HG03175 (cell line): ENCODE results near the gene ALPP.
"Not testable (repeated sequence)": the region's sequence is repeated elsewhere in the genome, so short reads cannot be mapped to it uniquely, and the experiment has no call there.

ENCODE experiments used
- ATAC-seq: cut with Tn5 transposase; IDR thresholded peaks from one replicate; pipeline ENCODE4 v1.9.1; 2021; ENCODE audit warnings: mild to moderate bottlenecking, moderate library complexity; ENCODE audit not compliant: unreplicated experiment

Gene ALPP

GRCh38 chr2:232378735-232379151 lies at the start of gene ALPP:
Gene ALPP (plus strand): TSS chr2:232378751. CDS start chr2:232378803, 52 bp downstream.
- ATAC-seq: not testable (repeated sequence)

DNA sequence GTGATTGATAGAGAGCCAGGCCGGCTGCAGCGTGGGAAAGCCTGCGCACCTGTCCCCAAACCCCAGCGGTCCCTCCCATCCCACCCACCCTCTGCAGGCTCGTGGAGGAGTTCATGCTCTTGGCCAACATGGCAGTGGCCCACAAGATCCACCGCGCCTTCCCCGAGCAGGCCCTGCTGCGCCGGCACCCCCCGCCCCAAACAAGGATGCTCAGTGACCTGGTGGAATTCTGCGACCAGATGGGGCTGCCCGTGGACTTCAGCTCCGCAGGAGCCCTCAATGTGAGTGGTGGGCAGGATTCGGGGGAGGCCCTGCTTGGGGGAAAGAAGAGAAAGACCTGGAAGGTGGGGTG lies 48.9 kb upstream of the ALPP start:
- ATAC-seq: no peak

- no peak for ATAC-seq
These were observed 48.2 kb upstream of the ALPP start for GRCh38 chr2:232330068-232330999.

GRCh38 chr2:232331061-232331460 lies 47.5 kb upstream of the ALPP start:
- ATAC-seq: not testable (repeated sequence)

GRCh38 chr2:232331641-232332040 lies 46.9 kb upstream of the ALPP start:
- not testable (repeated sequence) for ATAC-seq

DNA sequence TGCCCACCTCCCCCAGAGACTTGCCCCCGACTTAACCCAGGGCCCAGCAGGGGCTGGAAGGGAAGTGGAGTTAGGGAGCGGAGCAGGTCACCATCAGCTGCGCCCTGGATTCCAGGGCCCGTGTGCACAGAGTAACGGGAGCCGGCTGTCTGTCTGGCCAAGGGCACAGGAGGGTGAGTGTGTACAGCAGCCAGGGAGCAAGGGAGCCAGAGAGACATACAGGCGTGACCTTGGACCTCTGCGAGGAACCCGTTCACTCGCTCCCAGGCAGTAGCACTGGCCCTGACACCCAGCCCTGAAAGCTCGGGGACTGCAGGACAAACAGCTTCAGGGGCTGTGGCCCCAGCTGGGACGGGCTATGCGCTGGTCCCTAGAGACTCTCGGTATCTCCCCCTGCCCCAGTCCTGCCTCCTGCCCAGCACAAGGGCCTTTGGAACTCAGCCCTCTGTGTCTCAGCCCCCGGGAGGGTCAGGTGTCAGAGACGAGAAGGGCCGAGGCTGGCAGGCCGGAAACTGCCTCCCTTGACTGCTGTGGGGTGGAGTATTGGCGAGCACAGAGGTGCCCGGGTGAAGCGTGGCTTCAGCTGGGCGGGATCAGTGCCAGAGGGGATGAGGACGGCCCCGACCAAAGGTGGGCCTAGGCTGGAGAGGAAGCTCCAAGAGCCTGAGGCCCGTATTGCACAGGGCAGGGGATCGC lies 46.2 kb upstream of the ALPP start:
- not testable (repeated sequence) for ATAC-seq

DNA sequence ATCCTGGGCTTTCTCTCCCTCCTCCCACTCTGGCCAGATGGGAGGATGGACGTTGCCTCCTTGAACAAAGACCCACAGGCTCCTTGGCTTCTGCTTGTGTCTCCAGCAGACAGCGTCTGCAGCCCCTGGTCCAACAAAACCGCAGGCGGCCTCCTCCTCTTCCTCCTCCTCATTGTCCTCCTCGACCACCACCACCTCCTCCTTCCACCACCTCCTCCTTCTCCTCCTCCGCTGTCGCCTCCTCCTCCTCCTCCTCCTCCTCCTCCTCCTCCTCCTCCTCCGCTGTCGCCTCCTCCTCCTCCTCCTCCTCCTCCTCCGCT lies 45.7 kb upstream of the ALPP start:
- ATAC-seq: no peak

- no peak for ATAC-seq
These were observed 45.0 kb upstream of the ALPP start for GRCh38 chr2:232333361-232334135.

DNA sequence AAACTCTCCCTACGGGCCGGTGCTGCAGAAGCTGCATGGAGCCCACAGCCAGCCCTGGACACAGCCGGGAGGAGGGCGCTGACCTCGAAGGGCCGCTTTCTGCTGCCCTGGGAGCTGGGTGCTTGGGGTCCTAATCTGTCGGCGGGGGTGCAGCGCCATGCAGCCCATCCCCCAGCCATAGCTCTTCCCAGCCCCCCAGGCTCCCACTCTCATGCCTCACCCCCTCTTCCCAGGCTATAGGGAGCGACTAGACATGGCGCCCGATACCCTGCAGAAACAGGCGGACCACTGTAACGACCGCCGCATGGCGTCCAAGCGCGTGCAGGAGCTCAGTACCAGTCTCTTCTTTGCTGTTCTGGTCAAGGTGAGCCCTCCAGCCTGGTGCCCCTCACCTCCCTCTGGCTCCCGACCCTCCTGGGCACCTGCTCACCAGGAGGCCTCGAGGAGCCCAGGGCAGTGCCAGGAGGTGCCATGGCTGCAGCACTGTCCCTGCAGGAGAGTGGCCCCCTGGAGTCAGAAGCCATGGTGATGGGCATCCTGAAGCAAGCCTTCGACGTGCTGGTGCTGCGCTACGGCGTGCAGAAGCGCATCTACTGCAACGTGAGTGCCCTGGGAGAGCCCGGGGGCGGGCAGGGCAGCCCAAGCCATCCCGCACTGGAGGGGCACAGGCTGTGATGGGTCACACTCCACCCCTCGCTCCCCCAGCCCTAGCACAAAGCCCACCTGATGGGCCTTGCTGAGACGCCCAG lies 44.2 kb upstream of the ALPP start:
- ATAC-seq: not testable (repeated sequence)

DNA sequence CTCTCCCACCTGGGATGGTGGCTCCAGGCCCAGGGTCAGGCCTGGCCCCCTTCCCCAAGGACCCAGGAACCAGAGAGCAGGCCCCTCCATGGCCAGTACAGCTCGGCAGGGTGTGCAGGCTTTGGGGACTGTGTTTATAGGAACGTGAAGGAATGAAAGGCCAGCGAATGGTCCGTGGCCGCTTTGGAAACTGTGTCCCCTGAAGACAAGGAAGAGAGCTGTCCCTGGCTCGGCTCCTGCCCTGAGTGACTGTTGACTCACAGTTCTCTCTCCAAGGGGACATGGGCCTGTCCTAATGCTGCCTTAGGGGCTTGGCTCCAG lies 43.7 kb upstream of the ALPP start:
- not testable (repeated sequence) for ATAC-seq

DNA sequence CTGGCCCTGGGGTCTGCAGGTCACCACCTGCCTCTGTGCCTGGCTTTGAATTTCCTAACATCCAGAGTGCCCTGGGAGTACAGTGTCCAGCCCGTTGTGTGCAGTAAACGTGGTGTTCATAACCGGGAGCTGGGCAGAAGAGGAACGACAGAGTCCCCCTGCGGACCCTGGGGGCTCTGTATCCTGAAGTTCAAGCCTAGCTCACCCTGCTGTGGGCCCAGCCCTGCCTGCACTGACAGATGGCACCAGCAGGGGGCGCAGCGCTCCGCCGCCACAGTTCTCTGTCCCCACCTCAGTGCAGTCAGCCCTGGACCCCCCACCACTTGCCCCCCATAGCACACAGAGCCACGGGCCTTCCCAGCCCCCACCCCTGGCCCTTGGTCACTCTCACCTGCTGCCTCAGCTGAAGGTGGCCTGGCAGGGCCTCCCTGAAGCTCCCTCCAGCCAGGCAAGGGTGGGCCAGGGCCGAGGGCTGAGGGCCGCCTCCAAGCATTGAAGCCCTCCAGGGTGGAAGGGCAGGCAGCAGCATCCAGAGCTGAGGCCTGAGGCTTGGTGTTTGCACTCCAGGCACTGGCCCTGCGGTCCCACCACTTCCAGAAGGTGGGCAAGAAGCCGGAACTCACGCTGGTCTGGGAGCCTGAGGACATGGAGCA lies 43.2 kb upstream of the ALPP start:
- ATAC-seq: not testable (repeated sequence)

GRCh38 chr2:232335859-232336215 lies 42.7 kb upstream of the ALPP start:
- ATAC-seq: no peak

GRCh38 chr2:232336241-232336736 lies 42.3 kb upstream of the ALPP start:
- no peak for ATAC-seq

- no peak for ATAC-seq
These were observed 41.4 kb upstream of the ALPP start for GRCh38 chr2:232336981-232337720.

DNA sequence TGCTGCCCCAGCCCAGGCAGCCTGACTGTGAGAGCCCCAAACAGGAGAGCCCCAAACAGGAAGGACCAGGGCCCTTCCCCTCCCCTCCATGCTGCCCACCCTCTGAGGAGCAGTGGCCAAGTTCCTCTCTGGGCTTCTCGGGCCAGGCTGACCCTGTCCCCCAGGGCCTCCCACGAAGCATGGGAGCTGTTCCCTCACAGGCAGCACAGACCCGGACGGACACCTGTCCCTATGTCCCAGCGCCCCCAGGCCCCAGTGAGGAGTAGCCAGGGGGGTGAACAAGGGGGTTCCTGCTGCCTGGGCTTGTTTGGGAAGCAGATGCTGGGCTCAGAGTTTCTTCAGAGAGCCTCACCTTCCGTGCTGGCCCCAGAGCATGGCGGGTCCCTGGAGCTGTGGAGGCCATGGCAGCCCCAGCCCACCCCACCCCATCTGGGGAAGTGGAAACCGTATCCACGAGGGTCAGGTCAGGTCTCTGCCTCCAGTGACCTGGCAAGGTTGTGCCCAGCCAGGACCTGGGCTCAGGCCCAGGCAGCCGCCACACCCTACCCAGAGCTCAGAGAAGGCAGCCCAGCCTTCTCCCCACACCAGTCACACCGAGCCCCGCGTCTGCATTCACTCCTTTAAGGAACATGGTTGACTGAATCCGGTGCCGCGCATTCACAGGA lies 40.3 kb upstream of the ALPP start:
- ATAC-seq: not testable (repeated sequence)

DNA sequence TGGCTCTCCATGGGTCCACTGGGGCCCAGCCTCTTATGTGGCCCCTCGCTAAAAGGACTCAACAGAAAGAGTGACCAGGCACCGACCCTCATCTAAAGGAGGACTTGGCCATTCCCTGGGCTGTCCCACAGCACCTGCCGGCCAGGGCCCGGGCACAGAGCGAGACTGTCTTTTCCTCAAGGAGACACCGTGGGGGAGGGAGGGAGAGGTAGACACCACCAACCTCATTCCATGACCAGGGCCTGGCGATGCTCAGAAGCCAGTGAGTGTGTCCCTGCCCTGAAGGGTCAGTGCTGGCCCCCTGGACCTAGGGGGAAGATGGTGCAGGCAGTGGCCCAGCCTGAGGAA lies 39.8 kb upstream of the ALPP start:
- ATAC-seq: no peak

DNA sequence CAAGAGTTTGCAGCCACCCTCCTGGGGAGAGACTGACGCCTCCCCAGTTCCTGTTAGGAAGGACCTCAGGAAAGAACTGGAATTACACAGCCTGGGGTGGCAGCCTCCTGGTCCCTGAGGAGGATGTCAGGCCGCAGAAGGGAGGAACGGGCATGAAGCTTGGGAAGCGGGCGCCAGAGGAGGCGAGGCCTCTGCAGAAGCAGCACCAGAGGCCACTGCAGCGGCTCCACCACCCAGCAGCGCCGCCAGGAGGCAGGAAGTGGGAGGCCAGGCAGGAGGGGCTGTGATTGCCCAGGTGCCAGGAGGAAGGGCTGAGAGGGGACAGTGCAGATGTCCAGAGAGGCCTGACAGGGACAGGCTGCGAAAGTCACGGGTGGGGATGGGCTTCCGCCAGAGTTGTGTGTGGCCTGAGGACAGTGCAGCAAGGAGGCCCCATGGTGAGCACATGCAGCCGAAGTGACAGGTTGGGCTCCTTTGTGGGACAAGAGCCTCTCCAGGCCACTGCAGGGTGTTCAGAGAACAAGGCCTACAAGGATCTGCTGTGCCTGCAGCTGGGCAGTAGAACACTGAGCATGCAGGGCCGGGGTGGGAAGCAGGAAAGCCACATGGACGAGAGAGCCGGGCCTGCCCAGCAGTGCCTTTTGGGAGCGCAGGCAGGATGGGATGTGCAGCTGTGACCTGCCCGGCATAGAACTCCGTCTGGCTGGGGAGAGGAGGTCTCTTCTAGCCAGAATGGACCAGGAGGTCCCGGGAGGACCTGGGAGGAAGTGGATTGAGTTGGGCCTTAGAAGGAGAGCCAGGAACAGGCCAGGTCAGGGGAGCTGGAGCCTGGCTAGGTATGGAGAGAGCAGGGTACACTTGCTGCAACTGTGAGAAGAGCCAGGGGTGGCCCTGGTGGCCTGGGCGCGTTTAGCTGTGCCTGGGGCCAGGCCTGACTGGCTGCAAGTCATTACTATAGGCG lies 39.1 kb upstream of the ALPP start:
- ATAC-seq: no peak
